ENCODE measurements around the gene TUBA1C.

TUBA1C gene

GRCh38 chr12:49294804-49295081 is 29.9 kb downstream of the TUBA1C start:
- ChIA-PET CTCF (interaction anchor here (0.5 to 10.2 kb wide), 20 partner anchors 9 to 263 kb away, joined by 3 to 208 read pairs (median 5); partner anchors contain the start of genes C1QL4, DNAJC22, SPATS2 and TROAP), POLR2A (interaction anchor here (0.6 to 7.6 kb wide), 7 partner anchors 8 to 447 kb away, joined by 3 to 94 read pairs (median 3); partner anchors contain the start of genes SPATS2, TMBIM6 and TROAP)
- no peak overlapping the region for H3K4me3 ChIP-seq (ENCODE audit: low read depth, low read length)
- TF ChIP-seq ZNF398 (tag by site-specific recombination; IDR thresholded peaks at IDR 0.05) (0 out of 2 replicates have a peak, but pooled peaks have one; percentile 48), ZBTB8A (tag by site-specific recombination; IDR thresholded peaks at IDR 0.05) (0 out of 2 replicates have a peak, but pooled peaks have one; percentile 7), ZNF658 (tag by site-specific recombination; IDR thresholded peaks at IDR 0.05) (no peak), ZNF341 (tag by site-specific recombination; IDR thresholded peaks at IDR 0.05; ENCODE audit: low read depth) (peak; percentile 80), GLI2 (tag by site-specific recombination; IDR thresholded peaks at IDR 0.05; ENCODE audit: borderline replicate concordance, low read depth) (no peak), GLIS2 (tag by site-specific recombination; IDR thresholded peaks at IDR 0.05) (peak; percentile 66; the same call in 1 of the 2 replicates), HOXD13 (CRISPR knock-in tag; IDR thresholded peaks at IDR 0.05; ENCODE audit: borderline replicate concordance) (no peak), RBAK (tag by site-specific recombination; IDR thresholded peaks at IDR 0.05) (no peak), HIC1 (tag by site-specific recombination; IDR thresholded peaks at IDR 0.05) (0 out of 2 replicates have a peak, but pooled peaks have one; percentile 9), ZNF26 (tag by site-specific recombination; IDR thresholded peaks at IDR 0.05) (no peak), ZNF473 (tag by site-specific recombination; IDR thresholded peaks at IDR 0.05) (no peak), PATZ1 (tag by site-specific recombination; IDR thresholded peaks at IDR 0.05) (peak; percentile 67)
- H3K4me1 ChIP-seq (ENCODE audit: control insufficient read depth, insufficient read depth, low read length) = peaks cover 8% of the 10 kb centered on the region
- H3K36me3 ChIP-seq (ENCODE audit: control insufficient read depth in 2 of 2, insufficient read depth in 1 of 2, low read length in 2 of 2) = peaks cover 0 to 9% of the 10 kb centered on the region in 2 experiments; a peak in 1 of 3 replicates
- no peaks in the 10 kb centered on the region for H3K9me3 ChIP-seq (ENCODE audit: control insufficient read depth, insufficient read depth, low read depth, low read length)
- 0 out of 2 replicates have a peak overlapping the region, but pooled peaks have one; percentile 4 for H3K27ac ChIP-seq (ENCODE audit: extremely low read depth, low read depth, low read length)

- H3K9me3 ChIP-seq (ENCODE audit: control insufficient read depth, insufficient read depth, low read depth, low read length) = no peaks in the 10 kb centered on the region
- POLR2A ChIA-PET = interaction anchor here (0.6 to 7.6 kb wide), 5 partner anchors 9 to 71 kb away, joined by 3 to 94 read pairs (median 6); partner anchors contain the start of genes SPATS2 and TROAP
- peak within 1 kb of the TSS; percentile 4; the same call in 1 of the 2 replicates for H3K27ac ChIP-seq (ENCODE audit: extremely low read depth, low read depth, low read length)
- H3K4me1 ChIP-seq (ENCODE audit: control insufficient read depth, insufficient read depth, low read length) = peaks cover 8% of the 10 kb centered on the region
- H3K36me3 ChIP-seq (ENCODE audit: control insufficient read depth in 2 of 2, insufficient read depth in 1 of 2, low read length in 2 of 2) = peaks cover 0 to 9% of the 10 kb centered on the region in 2 experiments; a peak in 1 of 3 replicates
- CTCF ChIA-PET = interaction anchor here (0.6 to 10.2 kb wide), 26 partner anchors 10 to 286 kb away, joined by 3 to 208 read pairs (median 6); partner anchors contain the start of genes C1QL4, DNAJC22, SPATS2 and TROAP
- H3K4me3 ChIP-seq (ENCODE audit: low read depth, low read length) = no peak within 1 kb of the TSS
- TF ChIP-seq ZBTB6 (tag by site-specific recombination; IDR thresholded peaks at IDR 0.05) = peak; percentile 12; the same call in 1 of the 2 replicates
- 0 out of 2 replicates have a peak, but pooled peaks have one; percentile 10 for TF ChIP-seq GLIS2 (tag by site-specific recombination; IDR thresholded peaks at IDR 0.05)
- no peak for TF ChIP-seq SP3 (tag by site-specific recombination; IDR thresholded peaks at IDR 0.05)
- no peak for TF ChIP-seq ZNF426 (tag by site-specific recombination; IDR thresholded peaks at IDR 0.05)
- TF ChIP-seq FEZF1 (tag by site-specific recombination; IDR thresholded peaks at IDR 0.05) = no peak
- TF ChIP-seq ZNF138 (tag by site-specific recombination; IDR thresholded peaks at IDR 0.05; ENCODE audit: borderline replicate concordance) = no peak
- no peak for TF ChIP-seq ZNF701 (tag by site-specific recombination; IDR thresholded peaks at IDR 0.05)
- TF ChIP-seq ZNF692 (tag by site-specific recombination; IDR thresholded peaks at IDR 0.05) = no peak
Observed at GRCh38 chr12:49295082-49295936, 30.4 kb downstream of the TUBA1C start, which contains the start of gene PRPH. TSS of gene PRPH (plus strand) at chr12:49295147. CDS start at chr12:49295201, 54 bp downstream.
